Mononuclear cell (primary cell): ENCODE measurements around the gene SOCS6. TPM values are rescaled to one million over a fixed set of nuclear protein-coding genes. Genes with fewer than 3 reads are reported as not detected.
"Not testable (repeated sequence)": the region's sequence is repeated elsewhere in the genome, so short reads cannot be mapped to it uniquely, and the experiment has no call there.

Experiments used
- H3K27me3 ChIP-seq: 2 replicates; pipeline ENCODE4 v1.6.0; 2011; ENCODE audit warnings: low read length, control low read depth; ENCODE audit not compliant: insufficient read depth
- H3K4me1 ChIP-seq: 2 replicates; pipeline ENCODE4 v1.5.1; 2011; ENCODE audit warnings: mild to moderate bottlenecking, low read length, control low read depth; ENCODE audit not compliant: insufficient read depth
- H3K4me3 ChIP-seq: 2 replicates; pipeline ENCODE4 v1.5.1; 2011; ENCODE audit warnings: mild to moderate bottlenecking, low read length, moderate library complexity
- H3K9me3 ChIP-seq: 2 replicates; pipeline ENCODE4 v1.5.1; 2011; ENCODE audit warnings: low read depth, mild to moderate bottlenecking, control low read depth, low read length
- total RNA-seq: library from RNA; depleted of rRNA; stranded (reverse); fragments of >200 nt; gene quantifications from one replicate; pipeline ENCODE4 v1.2.3, GENCODE V29; 2012

The SOCS6 gene
- total RNA-seq, 1 donor = 12.0 TPM

DNA sequence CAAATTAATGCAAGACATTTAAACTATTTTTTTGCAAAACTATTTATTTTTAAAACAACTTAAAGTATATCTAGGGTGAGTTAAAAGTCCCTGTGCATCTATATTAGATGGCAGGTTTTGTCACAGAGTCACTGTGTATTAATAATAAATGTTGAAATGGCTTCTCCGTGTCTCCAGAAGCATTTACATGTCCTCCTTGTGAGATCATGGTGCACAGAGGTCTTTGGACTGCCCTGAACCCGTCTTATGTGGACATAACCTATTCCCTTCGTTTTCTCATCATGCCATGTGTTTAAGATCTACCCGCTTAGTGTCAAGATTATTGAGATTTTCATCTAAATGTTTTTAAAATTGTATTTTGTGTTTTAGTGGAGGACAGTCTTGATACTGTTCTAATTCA, 39.3 kb downstream of the SOCS6 start:
- H3K9me3 ChIP-seq = no peaks in the 10 kb centered on the region
- no peak overlapping the region for H3K4me3 ChIP-seq
- no peaks in the 10 kb centered on the region for H3K27me3 ChIP-seq
- no peaks in the 10 kb centered on the region for H3K4me1 ChIP-seq

DNA sequence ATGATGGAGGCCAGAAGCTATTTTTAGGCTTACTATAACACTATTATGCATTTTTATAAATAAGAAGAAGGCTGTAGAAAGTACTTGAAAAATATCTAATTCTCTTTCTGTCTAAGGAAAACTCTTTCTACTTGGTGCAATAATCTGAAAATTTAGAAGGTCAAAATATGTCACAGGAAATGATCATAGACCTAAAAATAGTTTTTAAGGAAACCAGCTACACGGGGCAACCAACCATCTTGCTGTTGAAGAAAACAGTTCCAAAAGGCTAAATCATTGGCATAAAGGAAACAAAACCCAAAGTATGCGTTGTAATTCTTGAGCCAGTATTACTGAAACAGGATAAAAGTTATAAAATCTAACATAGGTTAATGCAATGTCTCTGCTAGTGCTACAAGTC, 40.2 kb downstream of the SOCS6 start:
- Histone ChIP-seq H3K4me1 (no peaks in the 10 kb centered on the region), H3K4me3 (no peak overlapping the region), H3K27me3 (no peaks in the 10 kb centered on the region), H3K9me3 (no peaks in the 10 kb centered on the region)

DNA sequence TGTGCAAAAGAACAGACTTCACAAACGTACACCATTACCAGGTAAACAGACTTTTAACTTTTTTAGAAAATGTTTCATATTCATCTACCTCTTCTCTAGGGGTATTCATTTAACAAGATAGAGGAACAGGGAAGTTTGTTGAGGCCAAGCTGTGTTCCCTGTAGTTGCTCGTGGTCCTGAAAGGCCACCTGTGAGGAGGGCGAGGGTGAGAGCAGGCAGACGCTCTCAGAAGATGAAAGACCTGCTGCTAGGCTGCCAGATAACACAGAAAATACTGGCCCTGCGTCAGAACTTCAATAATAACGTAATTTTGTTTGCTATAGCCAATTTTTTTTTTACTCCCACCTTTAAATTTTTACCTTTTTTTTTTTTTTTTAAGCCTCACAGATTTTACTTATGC, 42.0 kb downstream of the SOCS6 start:
- no peak overlapping the region for H3K4me3 ChIP-seq
- no peaks in the 10 kb centered on the region for H3K27me3 ChIP-seq
- no peaks in the 10 kb centered on the region for H3K4me1 ChIP-seq
- H3K9me3 ChIP-seq = no peaks in the 10 kb centered on the region

DNA sequence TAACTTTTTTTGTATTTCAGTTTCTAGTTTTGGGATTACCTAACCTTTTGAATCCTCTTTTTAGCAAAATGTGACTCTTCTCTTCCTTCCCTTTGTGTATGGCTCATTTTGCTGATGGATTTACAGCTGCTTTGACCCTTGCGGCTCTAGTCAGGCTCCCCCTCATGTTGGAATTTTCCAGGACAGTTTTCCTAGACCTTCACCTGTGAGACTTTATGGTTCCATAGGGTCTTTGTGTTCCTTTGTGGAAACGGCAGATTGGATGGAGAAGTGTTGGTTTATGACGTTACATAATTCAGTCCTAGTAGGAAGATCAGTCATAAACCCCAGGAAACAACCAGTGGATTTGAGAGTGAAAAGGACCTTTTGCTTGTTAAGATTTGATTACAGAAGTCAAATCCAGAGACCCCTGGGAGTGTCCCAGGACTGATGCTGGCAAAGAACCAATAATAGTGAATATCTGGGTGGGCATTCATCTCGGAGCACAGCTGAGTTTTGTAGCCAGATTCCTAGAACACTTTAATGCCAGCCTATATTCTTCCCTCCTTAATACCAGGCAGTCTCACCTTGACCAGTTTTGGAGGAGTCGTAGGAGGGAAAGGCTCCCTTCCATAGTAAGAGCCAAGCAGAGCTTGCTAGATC, 42.7 kb downstream of the SOCS6 start:
- H3K4me1 ChIP-seq = no peaks in the 10 kb centered on the region
- no peaks in the 10 kb centered on the region for H3K9me3 ChIP-seq
- H3K27me3 ChIP-seq = no peaks in the 10 kb centered on the region
- H3K4me3 ChIP-seq = no peak overlapping the region

DNA sequence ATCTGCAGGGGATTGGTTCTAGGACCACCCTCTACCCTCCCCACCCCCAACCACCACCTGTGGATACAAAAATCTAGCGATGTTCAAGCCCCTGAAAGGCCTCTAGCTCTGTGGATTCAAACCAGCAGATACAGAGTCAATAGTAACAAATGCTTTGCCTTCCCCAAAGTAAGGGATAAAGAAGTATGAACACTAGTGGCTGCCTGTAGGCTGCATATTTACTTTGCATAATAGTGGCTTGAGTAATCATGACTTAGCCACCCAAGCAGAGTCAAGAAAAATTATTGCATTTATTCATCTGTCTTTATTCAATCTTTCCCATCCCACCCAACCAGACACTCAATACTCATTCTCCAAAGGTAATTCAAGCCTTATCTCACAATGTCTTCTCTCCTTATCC, 43.8 kb downstream of the SOCS6 start:
- Histone ChIP-seq H3K27me3 (no peaks in the 10 kb centered on the region), H3K4me1 (no peaks in the 10 kb centered on the region), H3K4me3 (no peak overlapping the region), H3K9me3 (no peaks in the 10 kb centered on the region)

DNA sequence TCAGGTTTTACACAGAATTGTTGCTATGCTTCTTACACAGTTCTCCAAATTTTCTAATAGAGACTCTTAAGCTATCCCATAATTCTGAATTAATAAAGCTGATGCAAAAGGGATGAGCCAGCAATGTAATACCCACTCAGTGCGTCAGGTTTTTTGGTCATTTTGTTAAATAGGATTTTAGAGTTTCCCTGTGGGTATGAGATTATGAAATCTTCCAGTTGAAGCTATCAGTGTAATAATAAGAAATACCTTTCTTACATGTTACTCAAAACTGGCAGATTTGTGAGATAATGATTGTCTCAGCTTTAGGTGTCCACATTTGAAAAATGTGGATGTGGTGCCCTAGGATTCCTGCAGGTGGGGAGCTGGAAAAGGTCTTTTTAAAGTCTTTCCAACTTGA, 44.5 kb downstream of the SOCS6 start:
- Histone ChIP-seq H3K4me1 (no peaks in the 10 kb centered on the region), H3K27me3 (no peaks in the 10 kb centered on the region), H3K4me3 (no peak overlapping the region), H3K9me3 (no peaks in the 10 kb centered on the region)

DNA sequence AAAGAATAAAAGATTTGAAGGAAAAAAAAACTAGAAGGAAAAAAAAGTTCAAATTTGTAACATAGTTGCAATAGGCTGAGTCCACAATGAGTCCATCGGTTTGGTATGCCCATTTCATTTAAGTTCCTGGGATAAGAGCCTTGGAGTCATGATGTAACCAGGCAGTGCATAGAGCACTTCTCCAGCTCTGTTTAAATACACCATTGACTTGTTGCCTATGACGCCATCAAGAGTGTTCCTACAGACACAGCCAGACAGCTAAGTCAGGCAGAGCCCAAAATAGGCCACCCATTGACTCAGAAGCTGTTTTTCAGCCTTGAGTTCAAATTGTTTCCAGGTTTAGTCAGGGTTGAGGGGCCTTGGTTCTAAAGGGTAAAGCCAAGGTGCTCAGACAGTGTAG, 44.9 kb downstream of the SOCS6 start:
- no peaks in the 10 kb centered on the region for H3K4me1 ChIP-seq

DNA sequence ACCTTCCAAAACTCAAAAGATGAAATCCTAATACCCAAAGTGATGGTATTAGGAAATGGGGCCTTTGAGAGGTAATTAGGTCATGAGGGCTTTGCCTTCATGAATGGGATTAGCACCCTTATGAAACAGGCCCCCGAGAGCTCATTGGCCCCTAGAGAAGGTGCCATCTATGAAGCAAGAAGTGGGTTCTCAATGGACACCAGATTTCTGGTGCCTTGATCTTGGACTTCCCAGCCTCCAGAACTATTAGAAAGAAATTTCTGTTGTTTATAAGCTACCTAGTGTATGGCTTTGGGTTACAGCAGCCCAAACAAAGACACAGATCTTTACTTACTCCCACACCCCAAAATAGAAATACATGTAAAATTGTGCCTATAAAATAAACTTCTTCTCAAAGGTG, 45.4 kb downstream of the SOCS6 start:
- Histone ChIP-seq H3K4me3 (no peak overlapping the region), H3K27me3 (no peaks in the 10 kb centered on the region), H3K4me1 (no peaks in the 10 kb centered on the region), H3K9me3 (no peaks in the 10 kb centered on the region)

More for the DNA sequence above, 44.9 kb downstream of the SOCS6 start:
- no peak overlapping the region for H3K4me3 ChIP-seq
- no peaks in the 10 kb centered on the region for H3K27me3 ChIP-seq
- H3K9me3 ChIP-seq = no peaks in the 10 kb centered on the region

DNA sequence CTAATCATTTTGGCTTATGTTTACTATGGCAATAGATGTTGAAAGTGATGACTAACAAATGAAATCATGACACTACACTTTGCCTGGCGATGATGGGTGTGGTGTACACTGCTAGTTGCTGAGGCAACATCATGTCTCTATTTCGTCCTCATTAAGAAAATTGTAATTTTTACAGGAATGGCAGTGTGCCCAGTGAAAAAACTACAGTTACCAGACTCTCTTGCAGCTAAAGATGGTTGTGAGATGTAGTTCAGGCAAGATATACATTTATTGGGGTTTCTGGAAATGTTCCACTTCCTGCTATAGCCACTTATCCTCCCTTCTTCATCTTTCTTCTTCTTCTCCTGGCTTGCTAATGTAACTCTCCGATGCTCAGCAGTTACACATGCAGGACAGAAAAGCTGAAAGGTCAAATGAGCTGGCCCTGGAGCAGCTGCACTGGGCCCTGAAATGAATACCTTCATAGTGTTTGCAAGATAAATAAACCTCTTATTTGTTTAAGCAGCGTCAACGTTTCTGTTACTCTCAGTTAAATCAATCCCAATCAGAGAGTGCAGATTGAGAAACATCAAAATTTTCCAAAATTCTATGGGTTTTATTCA, 46.0 kb downstream of the SOCS6 start:
- Histone ChIP-seq H3K4me3 (no peak overlapping the region), H3K27me3 (no peaks in the 10 kb centered on the region), H3K9me3 (no peaks in the 10 kb centered on the region), H3K4me1 (no peaks in the 10 kb centered on the region)

DNA sequence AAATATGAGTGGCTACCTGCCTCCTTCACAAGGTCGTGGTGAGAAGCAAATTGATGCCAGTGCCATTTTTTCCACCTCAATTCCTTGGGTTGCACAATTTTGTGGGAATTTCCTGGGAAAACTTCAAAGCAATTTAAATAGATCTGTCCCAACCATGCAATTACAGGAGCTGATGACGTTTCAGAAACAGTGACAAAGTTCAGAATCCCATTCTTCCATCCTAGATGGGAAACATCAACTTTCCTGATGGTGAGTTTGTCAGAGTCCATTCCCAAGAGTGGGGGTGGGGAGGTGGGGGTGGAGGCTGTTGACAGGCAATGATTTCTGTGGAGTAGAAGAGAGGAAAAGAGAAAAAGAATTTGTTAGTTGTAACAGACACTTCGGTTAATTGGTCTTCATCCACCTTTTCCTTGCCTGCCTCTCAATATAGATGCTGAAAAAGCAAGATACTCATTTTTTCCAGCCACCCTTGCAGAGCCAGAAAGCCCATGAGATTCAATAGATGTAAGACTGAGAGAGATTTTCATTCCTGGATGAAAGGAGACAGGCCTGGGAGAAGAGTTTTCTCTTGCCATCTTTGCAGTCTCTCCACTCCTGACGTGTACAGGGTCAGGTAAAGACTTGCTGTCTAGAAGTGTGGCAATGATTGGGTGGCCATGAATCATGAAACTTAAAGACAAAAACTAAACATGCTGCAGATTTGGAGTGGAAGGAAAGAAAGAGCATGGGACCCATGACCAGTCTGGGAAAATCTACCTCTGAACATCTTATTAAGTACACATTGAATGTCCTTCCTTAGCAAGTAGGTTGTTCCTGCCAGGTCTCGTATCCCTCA, 47.3 kb downstream of the SOCS6 start:
- Histone ChIP-seq H3K9me3 (no peaks in the 10 kb centered on the region), H3K4me3 (no peak overlapping the region), H3K4me1 (no peaks in the 10 kb centered on the region), H3K27me3 (no peaks in the 10 kb centered on the region)

DNA sequence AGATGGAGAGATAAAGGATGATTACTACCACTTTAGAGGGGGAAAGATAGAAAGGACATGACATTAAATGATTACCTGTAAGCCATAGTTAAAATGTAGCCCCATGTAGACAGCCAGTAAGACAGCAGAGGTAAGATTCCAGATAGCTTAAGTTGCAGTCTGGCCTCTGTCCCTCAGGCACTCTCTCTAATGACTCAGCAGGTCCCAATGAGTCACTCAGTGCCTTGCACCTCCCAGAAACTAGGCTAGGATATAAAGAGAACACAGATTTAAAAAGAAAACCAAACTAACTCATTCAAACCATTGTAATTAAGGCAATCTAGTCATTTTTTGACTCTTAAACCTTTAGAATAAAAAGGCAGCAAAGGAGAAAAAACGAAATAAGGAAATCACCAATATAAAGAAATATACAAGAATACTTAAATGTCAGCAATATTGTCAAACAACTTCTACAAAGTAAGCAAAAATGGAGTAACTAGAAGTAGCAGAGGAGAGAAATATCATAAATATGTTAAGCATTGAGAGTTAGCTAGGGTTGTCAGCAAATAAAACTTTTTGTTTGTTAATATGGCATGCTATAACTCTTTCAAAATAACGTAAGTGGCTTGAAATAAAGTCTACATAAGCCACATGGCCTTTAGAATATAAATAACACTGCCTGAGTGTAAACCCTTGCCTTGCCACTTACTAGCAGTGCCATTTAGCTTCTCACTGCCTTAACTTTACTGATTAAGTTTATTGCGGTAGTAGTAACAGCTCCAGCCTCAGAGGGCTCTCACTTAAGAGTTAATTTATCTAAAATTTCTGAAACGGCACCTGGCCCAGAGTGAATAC, 48.5 kb downstream of the SOCS6 start:
- H3K9me3 ChIP-seq = no peaks in the 10 kb centered on the region
- no peak overlapping the region for H3K4me3 ChIP-seq
- H3K4me1 ChIP-seq = no peaks in the 10 kb centered on the region
- H3K27me3 ChIP-seq = no peaks in the 10 kb centered on the region

DNA sequence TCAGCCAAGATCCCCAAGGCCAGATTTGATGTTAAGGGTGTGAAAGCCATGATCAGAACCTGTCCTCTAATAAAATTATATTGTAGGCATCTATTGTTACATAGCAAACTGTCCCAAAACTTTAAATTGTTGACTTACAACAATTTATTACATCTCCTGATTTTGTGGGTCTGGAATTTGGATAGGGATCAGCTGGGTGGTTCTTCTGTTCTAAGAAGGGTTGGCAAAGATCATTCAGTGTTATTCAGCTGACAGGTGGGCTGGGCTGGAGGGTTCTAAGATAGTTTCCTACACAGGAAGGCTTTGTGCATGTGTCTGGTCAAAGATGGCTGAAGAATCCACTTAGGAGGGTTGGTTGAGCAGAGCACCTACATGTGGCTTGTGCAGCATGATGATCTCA, 50.0 kb downstream of the SOCS6 start:
- Histone ChIP-seq H3K4me1 (no peaks in the 10 kb centered on the region), H3K9me3 (no peaks in the 10 kb centered on the region), H3K4me3 (no peak overlapping the region), H3K27me3 (no peaks in the 10 kb centered on the region)

DNA sequence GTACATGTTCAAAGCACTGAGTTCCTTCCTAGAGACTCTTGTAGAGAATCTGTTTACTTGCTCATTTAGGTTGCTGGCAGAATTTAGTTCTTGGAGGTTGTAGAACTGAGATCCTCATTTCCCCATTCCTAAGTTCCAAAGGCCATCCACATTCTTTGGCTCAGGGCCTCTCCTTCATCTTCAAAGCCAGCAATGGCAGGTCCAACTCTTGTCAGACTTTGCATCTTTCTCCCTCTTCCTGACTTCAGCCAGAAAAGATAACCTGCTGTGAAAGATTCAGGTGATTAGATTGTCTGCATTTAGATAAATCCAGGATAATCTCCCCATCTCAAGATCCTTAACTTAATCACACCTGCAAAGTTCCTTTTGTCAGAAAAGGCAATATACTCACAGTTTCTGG, 51.1 kb downstream of the SOCS6 start:
- Histone ChIP-seq H3K4me1 (no peaks in the 10 kb centered on the region), H3K27me3 (no peaks in the 10 kb centered on the region), H3K4me3 (no peak overlapping the region), H3K9me3 (no peaks in the 10 kb centered on the region)

DNA sequence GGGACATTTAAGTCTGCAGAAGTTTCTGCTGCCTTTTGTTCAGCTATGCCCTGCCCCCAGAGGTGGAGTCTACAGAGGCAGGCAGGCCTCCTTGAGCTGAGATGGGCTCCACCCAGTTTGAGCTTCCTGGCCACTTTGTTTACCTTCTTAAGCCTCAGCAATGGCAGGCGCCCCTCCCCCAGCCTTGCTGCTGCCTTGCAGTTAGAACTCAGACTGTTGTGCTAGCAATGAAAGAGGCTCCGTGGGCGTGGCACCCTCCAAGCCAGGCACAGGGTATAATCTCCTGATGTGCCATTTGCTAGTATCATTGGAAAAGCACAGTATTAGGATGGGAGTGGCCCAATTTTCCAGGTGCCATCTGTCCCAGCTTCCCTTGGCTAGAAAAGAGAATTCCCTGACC, 59.6 kb downstream of the SOCS6 start:
- not testable (repeated sequence) for H3K4me3 ChIP-seq, H3K9me3 ChIP-seq, H3K4me1 ChIP-seq, H3K27me3 ChIP-seq

DNA sequence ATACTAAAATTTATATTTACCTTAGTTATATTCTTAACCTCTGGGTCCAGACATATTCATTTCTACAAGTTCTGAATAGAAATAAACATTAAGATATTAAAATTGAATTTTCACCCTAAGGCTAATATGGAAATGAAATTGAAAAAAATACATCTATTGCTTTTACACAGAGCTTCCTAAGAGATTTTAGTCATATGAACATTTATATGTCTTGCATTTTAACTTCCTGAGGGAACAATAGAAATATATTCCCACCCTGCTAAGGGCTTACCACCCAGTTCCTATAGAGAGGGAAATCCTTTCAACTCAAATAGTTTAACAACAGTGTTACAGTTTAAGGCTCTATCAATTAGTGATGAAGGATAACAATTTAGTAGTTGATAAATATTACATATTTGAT, 60.5 kb downstream of the SOCS6 start:
- H3K4me1 ChIP-seq = no peaks in the 10 kb centered on the region
- H3K4me3 ChIP-seq = no peak overlapping the region
- H3K27me3 ChIP-seq = no peaks in the 10 kb centered on the region
- H3K9me3 ChIP-seq = no peaks in the 10 kb centered on the region
